Fibroblast of lung (primary cell): ENCODE measurements around the gene EMSY.

Experiments
- CTCF ChIP-seq, 2 donors: IDR thresholded peaks in 1 of 2; conservative IDR thresholded peaks in 1 of 2; 1 replicate in 1 of 2; 2 replicates in 1 of 2; pipeline ENCODE4 v1.5.1; 2011 to 2012; ENCODE audit warnings: low read length in 2 of 2, control low read depth in 1 of 2, inconsistent platforms in 1 of 2, low read depth in 1 of 2, mild to moderate bottlenecking in 1 of 2
- EZH2 ChIP-seq: IDR thresholded peaks from 2 replicates; pipeline ENCODE4 v1.5.1; 2012; ENCODE audit warnings: low read length, control low read depth, mild to moderate bottlenecking; ENCODE audit errors: missing control alignments

GRCh38 chr11:76493040-76493439, 48.2 kb downstream of the EMSY start:
- TF ChIP-seq CTCF (conservative IDR thresholded peaks at IDR 0.05 in 1 of 2, IDR thresholded peaks at IDR 0.05 in 1 of 2; ENCODE audit: low read depth in 1 of 2, low read length in 2 of 2) (no peak), EZH2 (no peak)
